ENCODE results near the gene PHLDB1. TPM values are rescaled to one million over a fixed set of nuclear protein-coding genes. Genes with fewer than 3 reads are reported as not detected.

Gene PHLDB1
- polyA plus RNA-seq, 2 of the 4 experiments (the other 2 are of a cell fraction) = 5.9 to 20.0 TPM

DNA sequence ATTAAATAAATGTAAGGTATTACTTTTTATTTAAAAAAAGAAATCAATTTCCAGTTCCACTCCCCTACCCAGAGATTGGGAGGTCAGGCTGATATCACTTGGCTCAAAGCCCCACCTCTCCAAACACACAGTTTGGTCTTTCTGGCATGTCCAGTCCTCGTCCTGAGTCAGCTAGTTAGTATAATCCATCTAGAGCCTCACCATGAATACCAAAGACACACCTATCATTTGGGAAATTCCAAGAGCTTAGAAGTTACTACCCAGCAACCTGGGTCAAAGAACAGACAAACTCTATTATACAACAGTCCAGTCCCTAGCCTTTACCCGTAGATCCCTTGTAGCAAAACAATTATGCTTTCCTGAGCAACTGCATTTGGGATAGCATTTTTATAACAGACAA, 62.6 kb downstream of the PHLDB1 start:
- FAIRE-seq (no peak), DNase-seq (ENCODE audit: low read depth in 1 of 2, low spot score in 1 of 2) (no peak), ATAC-seq (no peak)
- Histone ChIP-seq H3K9me3 (no peaks in the 10 kb centered on the region), H3K4me1 (no peaks in the 10 kb centered on the region), H3K27ac (no peak overlapping the region), H3K4me2 (no peak overlapping the region), H3K4me3 (no peak overlapping the region)
- no peak for TF ChIP-seq CEBPB (IDR thresholded peaks at IDR 0.05)
- TF ChIP-seq, protein P1, sequence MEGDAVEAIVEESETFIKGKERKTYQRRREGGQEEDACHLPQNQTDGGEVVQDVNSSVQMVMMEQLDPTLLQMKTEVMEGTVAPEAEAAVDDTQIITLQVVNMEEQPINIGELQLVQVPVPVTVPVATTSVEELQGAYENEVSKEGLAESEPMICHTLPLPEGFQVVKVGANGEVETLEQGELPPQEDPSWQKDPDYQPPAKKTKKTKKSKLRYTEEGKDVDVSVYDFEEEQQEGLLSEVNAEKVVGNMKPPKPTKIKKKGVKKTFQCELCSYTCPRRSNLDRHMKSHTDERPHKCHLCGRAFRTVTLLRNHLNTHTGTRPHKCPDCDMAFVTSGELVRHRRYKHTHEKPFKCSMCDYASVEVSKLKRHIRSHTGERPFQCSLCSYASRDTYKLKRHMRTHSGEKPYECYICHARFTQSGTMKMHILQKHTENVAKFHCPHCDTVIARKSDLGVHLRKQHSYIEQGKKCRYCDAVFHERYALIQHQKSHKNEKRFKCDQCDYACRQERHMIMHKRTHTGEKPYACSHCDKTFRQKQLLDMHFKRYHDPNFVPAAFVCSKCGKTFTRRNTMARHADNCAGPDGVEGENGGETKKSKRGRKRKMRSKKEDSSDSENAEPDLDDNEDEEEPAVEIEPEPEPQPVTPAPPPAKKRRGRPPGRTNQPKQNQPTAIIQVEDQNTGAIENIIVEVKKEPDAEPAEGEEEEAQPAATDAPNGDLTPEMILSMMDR (IDR thresholded peaks at IDR 0.05) = no peak
- no peak for TF ChIP-seq ESRRA (IDR thresholded peaks at IDR 0.05; ENCODE audit: borderline replicate concordance, low read length)
- TF ChIP-seq HEYL (CRISPR knock-in tag; IDR thresholded peaks at IDR 0.05) = no peak
- TF ChIP-seq NFE2L2 (conservative IDR thresholded peaks at IDR 0.05; ENCODE audit: low read length) = no peak
- no peak for TF ChIP-seq MAFK (IDR thresholded peaks at IDR 0.05; ENCODE audit: partially characterized antibody)
- TF ChIP-seq KDM1A (IDR thresholded peaks at IDR 0.05; ENCODE audit: low read depth) = no peak
- TF ChIP-seq, protein P2, sequence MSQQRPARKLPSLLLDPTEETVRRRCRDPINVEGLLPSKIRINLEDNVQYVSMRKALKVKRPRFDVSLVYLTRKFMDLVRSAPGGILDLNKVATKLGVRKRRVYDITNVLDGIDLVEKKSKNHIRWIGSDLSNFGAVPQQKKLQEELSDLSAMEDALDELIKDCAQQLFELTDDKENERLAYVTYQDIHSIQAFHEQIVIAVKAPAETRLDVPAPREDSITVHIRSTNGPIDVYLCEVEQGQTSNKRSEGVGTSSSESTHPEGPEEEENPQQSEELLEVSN (IDR thresholded peaks at IDR 0.05; ENCODE audit: borderline replicate concordance, low read depth) = no peak
- no peak for TF ChIP-seq HOXA7 (CRISPR knock-in tag; IDR thresholded peaks at IDR 0.05)
- TF ChIP-seq ZC3H11A (IDR thresholded peaks at IDR 0.05) = no peak
- no peak for TF ChIP-seq KDM5A (IDR thresholded peaks at IDR 0.05)
- TF ChIP-seq PHF8 (IDR thresholded peaks at IDR 0.05; ENCODE audit: borderline replicate concordance, low read depth) = no peak
- no peak for TF ChIP-seq GATA3 (IDR thresholded peaks at IDR 0.05; ENCODE audit: borderline replicate concordance)
- WGBS (ENCODE audit: missing lambda C conversion rate) = 29% methylated on average over 2 of the region's 2 CpGs
- ChIA-PET POLR2A (no interaction called here), CTCF (interaction anchor here (2.4 to 4.7 kb wide), 2 partner anchors 10 to 20 kb away, joined by 8 to 17 read pairs; no protein-coding TSS in a partner anchor)

DNA sequence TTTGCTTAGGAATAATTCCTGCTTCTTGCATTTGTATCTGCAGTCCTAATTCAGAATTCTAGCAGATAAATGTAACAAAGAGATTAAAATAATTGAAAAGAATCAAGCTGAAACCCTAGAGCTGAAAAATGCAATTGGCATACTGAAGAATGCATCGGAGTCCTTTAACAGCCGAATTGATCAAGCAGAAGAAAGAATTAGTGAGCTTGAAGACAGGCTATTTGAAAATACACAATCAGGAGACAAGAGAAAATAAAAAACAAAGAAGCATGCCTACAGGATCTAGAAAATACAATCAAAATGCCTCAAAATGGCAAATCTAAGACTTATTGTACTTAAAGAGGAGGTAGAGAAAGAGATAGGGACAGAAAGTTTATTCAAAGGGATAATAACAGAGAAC, 63.8 kb downstream of the PHLDB1 start:
- 65% methylated on average over 2 of the region's 2 CpGs for WGBS (ENCODE audit: missing lambda C conversion rate)
- CTCF ChIA-PET = interaction anchor here (1.3 to 4.7 kb wide), 3 partner anchors 11 to 79 kb away, joined by 7 to 17 read pairs (median 8); no protein-coding TSS in a partner anchor
- Histone ChIP-seq H3K4me1 (no peaks in the 10 kb centered on the region), H3K4me2 (no peak overlapping the region), H3K9me3 (no peaks in the 10 kb centered on the region), H3K4me3 (no peak overlapping the region), H3K27ac (no peak overlapping the region)
- FAIRE-seq = no peak
- DNase-seq (ENCODE audit: low read depth in 1 of 2, low spot score in 1 of 2) = no peak
- ATAC-seq = no peak
- POLR2A ChIA-PET = no interaction called here
- TF ChIP-seq PHF8 (IDR thresholded peaks at IDR 0.05; ENCODE audit: borderline replicate concordance, low read depth) (no peak), HOXA7 (CRISPR knock-in tag; IDR thresholded peaks at IDR 0.05) (no peak), EHF (CRISPR knock-in tag; IDR thresholded peaks at IDR 0.05) (no peak), CEBPB (IDR thresholded peaks at IDR 0.05) (no peak), ZFP36 (IDR thresholded peaks at IDR 0.05; ENCODE audit: borderline replicate concordance, partially characterized antibody) (no peak), CHD2 (IDR thresholded peaks at IDR 0.05; ENCODE audit: low read length, partially characterized antibody) (no peak), CBX2 (IDR thresholded peaks at IDR 0.05; ENCODE audit: borderline replicate concordance, low read depth) (no peak), MYC (IDR thresholded peaks at IDR 0.05; ENCODE audit: borderline replicate concordance, low read length) (no peak)

DNA sequence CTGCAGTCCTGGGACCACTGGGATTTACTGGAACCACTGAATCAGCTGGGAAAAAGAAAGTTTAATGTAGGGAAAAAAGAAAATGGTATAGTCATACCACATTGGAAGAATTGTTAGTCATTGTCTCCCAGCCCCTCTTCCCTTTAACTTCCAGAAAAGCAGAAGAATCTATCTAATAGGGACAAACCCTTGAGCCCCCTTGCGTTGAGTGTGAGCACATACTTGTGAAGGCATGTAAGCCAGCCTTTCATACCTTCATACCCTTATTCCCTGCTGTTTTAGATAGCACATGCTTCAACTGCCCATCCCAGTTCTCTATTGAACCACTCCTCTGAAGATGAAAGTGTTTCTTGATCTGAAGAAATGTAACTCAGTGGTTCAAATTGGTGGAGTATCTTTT, 65.4 kb downstream of the PHLDB1 start:
- peak in 1 of 2 experiments; percentile 31 for DNase-seq (ENCODE audit: low read depth in 1 of 2, low spot score in 1 of 2)
- FAIRE-seq = no peak
- peak; percentile 43 to 77; a peak in 5 of 6 replicates for ATAC-seq
- no peak overlapping the region for H3K4me2 ChIP-seq
- no peaks in the 10 kb centered on the region for H3K9me3 ChIP-seq
- ChIA-PET POLR2A (no interaction called here), CTCF (interaction anchor here (2.4 kb wide), 1 partner anchor 17 kb away, joined by 8 read pairs; no protein-coding TSS in a partner anchor)
- 13% methylated on average over 1 of the region's 1 CpG for WGBS (ENCODE audit: missing lambda C conversion rate)
- H3K4me3 ChIP-seq = no peak overlapping the region
- H3K27ac ChIP-seq = no peak overlapping the region
- no peaks in the 10 kb centered on the region for H3K4me1 ChIP-seq
- TF ChIP-seq JUN (IDR thresholded peaks at IDR 0.05) (no peak), NPAS2 (CRISPR knock-in tag; IDR thresholded peaks at IDR 0.05; ENCODE audit: borderline replicate concordance) (no peak), ZC3H11A (IDR thresholded peaks at IDR 0.05) (no peak), SMC3 (IDR thresholded peaks at IDR 0.05) (no peak), ESRRA (IDR thresholded peaks at IDR 0.05; ENCODE audit: borderline replicate concordance, low read length) (no peak), TP53 (CRISPR knock-in tag; IDR thresholded peaks at IDR 0.05) (no peak), EHMT2 (IDR thresholded peaks at IDR 0.05; ENCODE audit: low read depth) (no peak), FOSB (CRISPR knock-in tag; IDR thresholded peaks at IDR 0.05) (no peak), TFCP2L1 (CRISPR knock-in tag; IDR thresholded peaks at IDR 0.05) (no peak), RNF2 (IDR thresholded peaks at IDR 0.05; ENCODE audit: borderline replicate concordance, low read depth) (no peak)
- TF ChIP-seq, protein P3, sequence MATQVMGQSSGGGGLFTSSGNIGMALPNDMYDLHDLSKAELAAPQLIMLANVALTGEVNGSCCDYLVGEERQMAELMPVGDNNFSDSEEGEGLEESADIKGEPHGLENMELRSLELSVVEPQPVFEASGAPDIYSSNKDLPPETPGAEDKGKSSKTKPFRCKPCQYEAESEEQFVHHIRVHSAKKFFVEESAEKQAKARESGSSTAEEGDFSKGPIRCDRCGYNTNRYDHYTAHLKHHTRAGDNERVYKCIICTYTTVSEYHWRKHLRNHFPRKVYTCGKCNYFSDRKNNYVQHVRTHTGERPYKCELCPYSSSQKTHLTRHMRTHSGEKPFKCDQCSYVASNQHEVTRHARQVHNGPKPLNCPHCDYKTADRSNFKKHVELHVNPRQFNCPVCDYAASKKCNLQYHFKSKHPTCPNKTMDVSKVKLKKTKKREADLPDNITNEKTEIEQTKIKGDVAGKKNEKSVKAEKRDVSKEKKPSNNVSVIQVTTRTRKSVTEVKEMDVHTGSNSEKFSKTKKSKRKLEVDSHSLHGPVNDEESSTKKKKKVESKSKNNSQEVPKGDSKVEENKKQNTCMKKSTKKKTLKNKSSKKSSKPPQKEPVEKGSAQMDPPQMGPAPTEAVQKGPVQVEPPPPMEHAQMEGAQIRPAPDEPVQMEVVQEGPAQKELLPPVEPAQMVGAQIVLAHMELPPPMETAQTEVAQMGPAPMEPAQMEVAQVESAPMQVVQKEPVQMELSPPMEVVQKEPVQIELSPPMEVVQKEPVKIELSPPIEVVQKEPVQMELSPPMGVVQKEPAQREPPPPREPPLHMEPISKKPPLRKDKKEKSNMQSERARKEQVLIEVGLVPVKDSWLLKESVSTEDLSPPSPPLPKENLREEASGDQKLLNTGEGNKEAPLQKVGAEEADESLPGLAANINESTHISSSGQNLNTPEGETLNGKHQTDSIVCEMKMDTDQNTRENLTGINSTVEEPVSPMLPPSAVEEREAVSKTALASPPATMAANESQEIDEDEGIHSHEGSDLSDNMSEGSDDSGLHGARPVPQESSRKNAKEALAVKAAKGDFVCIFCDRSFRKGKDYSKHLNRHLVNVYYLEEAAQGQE (IDR thresholded peaks at IDR 0.05) = no peak
- TF ChIP-seq, protein P1 (IDR thresholded peaks at IDR 0.05) = no peak
